Activated CD4-positive, alpha-beta T cell treated with anti-CD3 and anti-CD28 coated beads for 48 hours (primary cell): ENCODE results near the gene THOC2.
"Not testable (repeated sequence)": the region's sequence is repeated elsewhere in the genome, so short reads cannot be mapped to it uniquely, and the experiment has no call there.

Experiments used
- DNase-seq: peaks from one replicate; pipeline ENCODE4 v3.0.0-alpha.2; 2020

The THOC2 gene

GRCh38 chrX:123663720-123664119 is 69.1 kb downstream of the THOC2 start:
- DNase-seq: not testable (repeated sequence)

- DNase-seq: not testable (repeated sequence)
Observed at GRCh38 chrX:123656507-123656906, 76.3 kb downstream of the THOC2 start.

- not testable (repeated sequence) for DNase-seq
Observed at GRCh38 chrX:123648811-123649181, 84.1 kb downstream of the THOC2 start.

GRCh38 chrX:123648028-123648810 is 84.6 kb downstream of the THOC2 start:
- DNase-seq: peak; percentile 3

GRCh38 chrX:123647244-123647643 is 85.6 kb downstream of the THOC2 start:
- no peak for DNase-seq

- DNase-seq: no peak
Observed at GRCh38 chrX:123629502-123629901, 103.3 kb downstream of the THOC2 start.

GRCh38 chrX:123626962-123627361 is 105.9 kb downstream of the THOC2 start:
- DNase-seq: no peak

GRCh38 chrX:123625952-123626351 is 106.9 kb downstream of the THOC2 start:
- no peak for DNase-seq

- DNase-seq: no peak
Observed at GRCh38 chrX:123625477-123625876, 107.4 kb downstream of the THOC2 start.

- no peak for DNase-seq
Observed at GRCh38 chrX:123617007-123617406, 115.8 kb downstream of the THOC2 start.

- no peak for DNase-seq
Observed at GRCh38 chrX:123610915-123611314, 121.9 kb downstream of the THOC2 start.

- no peak for DNase-seq
Observed at GRCh38 chrX:123607806-123608205, 125.0 kb downstream of the THOC2 start.

GRCh38 chrX:123607270-123607669 is 125.6 kb downstream of the THOC2 start:
- DNase-seq: no peak

GRCh38 chrX:123603491-123603890 is 129.4 kb downstream of the THOC2 start:
- no peak for DNase-seq

- no peak for DNase-seq
Observed at GRCh38 chrX:123601437-123601836, 131.4 kb downstream of the THOC2 start.

- DNase-seq: no peak
Observed at GRCh38 chrX:123600181-123600580, 132.7 kb downstream of the THOC2 start.

GRCh38 chrX:123590842-123591486 is 141.9 kb downstream of the THOC2 start:
- DNase-seq: no peak

GRCh38 chrX:123588723-123589122 is 144.1 kb downstream of the THOC2 start:
- no peak for DNase-seq

- no peak for DNase-seq
Observed at GRCh38 chrX:123581586-123581985, 151.3 kb downstream of the THOC2 start.

- no peak for DNase-seq
Observed at GRCh38 chrX:123580792-123581191, 152.1 kb downstream of the THOC2 start.

- DNase-seq: not testable (repeated sequence)
Observed at GRCh38 chrX:123574027-123574426, 158.8 kb downstream of the THOC2 start.

GRCh38 chrX:123570011-123570590 is 162.8 kb downstream of the THOC2 start:
- DNase-seq: no peak

- no peak for DNase-seq
Observed at GRCh38 chrX:123563167-123563566, 169.7 kb downstream of the THOC2 start.
